Measurements from ENCODE around the gene SRGAP3.

The SRGAP3 gene

GRCh38 chr3:9185046-9185445 is 64.4 kb downstream of the SRGAP3 start (continued):
- TF ChIP-seq OSR1 (CRISPR knock-in tag; IDR thresholded peaks at IDR 0.05) (no peak), TSHZ2 (CRISPR knock-in tag; IDR thresholded peaks at IDR 0.05) (no peak)

GRCh38 chr3:9184461-9184835 is 65.0 kb downstream of the SRGAP3 start:
- ATAC-seq: no peak
- TF ChIP-seq ESRRG (CRISPR knock-in tag; IDR thresholded peaks at IDR 0.05) (no peak), GLIS3 (CRISPR knock-in tag; IDR thresholded peaks at IDR 0.05) (no peak), RARB (CRISPR knock-in tag; IDR thresholded peaks at IDR 0.05) (no peak), ZFP3 (CRISPR knock-in tag; IDR thresholded peaks at IDR 0.05) (no peak), BACH2 (CRISPR knock-in tag; IDR thresholded peaks at IDR 0.05; ENCODE audit: borderline replicate concordance) (no peak), TSHZ2 (CRISPR knock-in tag; IDR thresholded peaks at IDR 0.05) (no peak)

GRCh38 chr3:9183811-9184460 is 65.5 kb downstream of the SRGAP3 start:
- no peak for ATAC-seq
- no peak for TF ChIP-seq OSR1 (CRISPR knock-in tag; IDR thresholded peaks at IDR 0.05)
- TF ChIP-seq PATZ1 (CRISPR knock-in tag; IDR thresholded peaks at IDR 0.05; ENCODE audit: borderline replicate concordance): no peak
- TF ChIP-seq TSHZ2 (CRISPR knock-in tag; IDR thresholded peaks at IDR 0.05): no peak
- TF ChIP-seq ESRRG (CRISPR knock-in tag; IDR thresholded peaks at IDR 0.05): no peak
- no peak for TF ChIP-seq ZFP30 (CRISPR knock-in tag; IDR thresholded peaks at IDR 0.05)
- no peak for TF ChIP-seq ARNTL (CRISPR knock-in tag; IDR thresholded peaks at IDR 0.05; ENCODE audit: borderline replicate concordance, low read depth)
- no peak for TF ChIP-seq ZNF8 (CRISPR knock-in tag; IDR thresholded peaks at IDR 0.05)
- TF ChIP-seq ZNF565 (CRISPR knock-in tag; conservative IDR thresholded peaks at IDR 0.05; ENCODE audit: low read depth): no peak
- no peak for TF ChIP-seq TCF4 (CRISPR knock-in tag; IDR thresholded peaks at IDR 0.05; ENCODE audit: borderline replicate concordance)
- no peak for TF ChIP-seq SNAI2 (CRISPR knock-in tag; IDR thresholded peaks at IDR 0.05)
- TF ChIP-seq ZC3H10 (CRISPR knock-in tag; IDR thresholded peaks at IDR 0.05): no peak
- TF ChIP-seq PPARA (CRISPR knock-in tag; IDR thresholded peaks at IDR 0.05; ENCODE audit: borderline replicate concordance): no peak
- TF ChIP-seq ISL1 (CRISPR knock-in tag; IDR thresholded peaks at IDR 0.05): no peak
- no peak for TF ChIP-seq CSDC2 (CRISPR knock-in tag; IDR thresholded peaks at IDR 0.05)
- no peak for TF ChIP-seq ZFP3 (CRISPR knock-in tag; IDR thresholded peaks at IDR 0.05)
- TF ChIP-seq RARB (CRISPR knock-in tag; IDR thresholded peaks at IDR 0.05): no peak
- TF ChIP-seq TOX (CRISPR knock-in tag; IDR thresholded peaks at IDR 0.05; ENCODE audit: borderline replicate concordance): no peak
